OCI-LY7 (cell line): ENCODE measurements around the gene THAP10. TPM values are rescaled to one million over a fixed set of nuclear protein-coding genes. Genes with fewer than 3 reads are reported as not detected.

Experiments used
- BruUV-seq: library from RNA; stranded (reverse); fragments of 400-500 nt; replicated peaks from 2 replicates; lab custom pipeline; 2021; lab: Mats Ljungman, UMichigan
- CTCF ChIA-PET: fragments of 300-600 bp; sonication (Branson Sonifier 250); formaldehyde crosslinking; loops from one replicate; lab custom pipeline; 2022; ENCODE audit warnings: antibody characterized with exemption; ENCODE audit not compliant: unreplicated experiment; lab: Charles Lee
- POLR2A ChIA-PET: fragments of 300-600 bp; sonication (Branson Sonifier 250); formaldehyde crosslinking; loops from one replicate; lab custom pipeline; 2022; ENCODE audit warnings: antibody characterized with exemption; lab: Charles Lee
- DNase-seq: peaks from one replicate; pipeline ENCODE4 v3.0.0-alpha.2; 2015; ENCODE audit warnings: low spot score
- H2AFZ ChIP-seq: fragments of 200-600 bp; sonication (generic), shearing (Covaris generic); 2 replicates; pipeline ENCODE4 v1.6.1; 2014; ENCODE audit warnings: mild to moderate bottlenecking, antibody characterized with exemption, low read length, moderate library complexity
- H3K27ac ChIP-seq: fragments of 200-600 bp; sonication (generic); 2 replicates; pipeline ENCODE4 v1.5.1; 2014; ENCODE audit warnings: mixed run types, low read depth, mild to moderate bottlenecking, moderate library complexity, low read length, inconsistent platforms; ENCODE audit not compliant: poor library complexity, severe bottlenecking
- H3K36me3 ChIP-seq: fragments of 200-600 bp; sonication (generic); 2 replicates; pipeline ENCODE4 v1.6.1; 2014; ENCODE audit warnings: mild to moderate bottlenecking, antibody characterized with exemption, low read length, moderate library complexity, mixed read lengths; ENCODE audit not compliant: insufficient read depth
- H3K4me1 ChIP-seq: fragments of 200-600 bp; sonication (generic); 2 replicates; pipeline ENCODE4 v1.5.1; 2014; ENCODE audit warnings: mild to moderate bottlenecking, low read length; ENCODE audit not compliant: insufficient read depth, poor library complexity, severe bottlenecking
- H3K4me2 ChIP-seq: fragments of 200-600 bp; sonication (generic); 2 replicates; pipeline ENCODE4 v1.6.1; 2014; ENCODE audit warnings: mild to moderate bottlenecking, low read length
- H3K4me3 ChIP-seq: fragments of 200-600 bp; sonication (generic); 2 replicates; pipeline ENCODE4 v1.5.1; 2014; ENCODE audit warnings: mild to moderate bottlenecking, low read depth, low read length; ENCODE audit not compliant: poor library complexity, severe bottlenecking
- H3K79me2 ChIP-seq: fragments of 200-600 bp; sonication (generic); 2 replicates; pipeline ENCODE4 v1.6.1; 2016; ENCODE audit warnings: low read depth, mild to moderate bottlenecking, low read length, moderate library complexity, mixed read lengths; ENCODE audit not compliant: insufficient read depth
- H3K9me2 ChIP-seq: fragments of 200-600 bp; sonication (generic); 2 replicates; pipeline ENCODE4 v1.6.1; 2016; ENCODE audit warnings: mild to moderate bottlenecking, low read length, mixed read lengths; ENCODE audit not compliant: insufficient read depth
- H3K9me3 ChIP-seq: fragments of 200-600 bp; sonication (generic); 2 replicates; pipeline ENCODE4 v1.6.1; 2014; ENCODE audit warnings: mild to moderate bottlenecking, mixed run types, low read length, mixed read lengths
- H4K20me1 ChIP-seq: fragments of 200-600 bp; sonication (generic); 2 replicates; pipeline ENCODE4 v1.6.1; 2014; ENCODE audit warnings: mild to moderate bottlenecking, antibody characterized with exemption, low read length, moderate library complexity, mixed read lengths; ENCODE audit not compliant: insufficient read depth
- CTCF ChIP-seq: fragments of 200-600 bp; sonication (generic); conservative IDR thresholded peaks from 2 replicates; pipeline ENCODE4 v1.5.1; 2014; ENCODE audit warnings: mild to moderate bottlenecking, antibody characterized with exemption, low read length, moderate library complexity, mixed read lengths
- EZH2phosphoT487 ChIP-seq: fragments of 200-600 bp; sonication (generic); IDR thresholded peaks from 2 replicates; pipeline ENCODE4 v1.6.1; 2018; ENCODE audit warnings: low read depth, borderline replicate concordance, mild to moderate bottlenecking, mixed run types, antibody characterized with exemption, low read length, moderate library complexity, mixed read lengths
- intact Hi-C: fragments of 100-400 bp; cut with micrococcal nuclease; formaldehyde crosslinking; loops from one replicate; pipeline ENCODE4 v1.10.0; 2022; ENCODE audit not compliant: unreplicated experiment
- total RNA-seq, 2 experiments: library from RNA; depleted of rRNA in 1 of 2; stranded (reverse); fragments of >200 nt in 1 of 2; shearing (Covaris generic) in 1 of 2; gene quantifications; 2 replicates each; pipeline ENCODE4 v1.2.3, GENCODE V29; 2014 to 2022

Gene THAP10
- total RNA-seq, 2 experiments from 2014 or later, result not detected

GRCh38 chr15:70856884-70857561 lies 35.2 kb downstream of the THAP10 start:
- ChIA-PET CTCF (no interaction called here), POLR2A (no interaction called here)
- H3K27ac ChIP-seq, result no peak overlapping the region
- no TSS peak for BruUV-seq
- H3K79me2 ChIP-seq, result no peaks in the 10 kb centered on the region
- no peaks in the 10 kb centered on the region for H3K4me1 ChIP-seq
- H3K4me2 ChIP-seq, result no peak overlapping the region
- DNase-seq, result no peak
- no peak overlapping the region for H3K4me3 ChIP-seq
- no peak for TF ChIP-seq EZH2phosphoT487
- no peak for TF ChIP-seq CTCF
- no peaks in the 10 kb centered on the region for H3K9me3 ChIP-seq
- H3K36me3 ChIP-seq, result no peaks in the 10 kb centered on the region
- intact Hi-C loops, result no loop called here
- no peaks in the 10 kb centered on the region for H4K20me1 ChIP-seq
- H2AFZ ChIP-seq, result no peak overlapping the region
- no peaks in the 10 kb centered on the region for H3K9me2 ChIP-seq

DNA sequence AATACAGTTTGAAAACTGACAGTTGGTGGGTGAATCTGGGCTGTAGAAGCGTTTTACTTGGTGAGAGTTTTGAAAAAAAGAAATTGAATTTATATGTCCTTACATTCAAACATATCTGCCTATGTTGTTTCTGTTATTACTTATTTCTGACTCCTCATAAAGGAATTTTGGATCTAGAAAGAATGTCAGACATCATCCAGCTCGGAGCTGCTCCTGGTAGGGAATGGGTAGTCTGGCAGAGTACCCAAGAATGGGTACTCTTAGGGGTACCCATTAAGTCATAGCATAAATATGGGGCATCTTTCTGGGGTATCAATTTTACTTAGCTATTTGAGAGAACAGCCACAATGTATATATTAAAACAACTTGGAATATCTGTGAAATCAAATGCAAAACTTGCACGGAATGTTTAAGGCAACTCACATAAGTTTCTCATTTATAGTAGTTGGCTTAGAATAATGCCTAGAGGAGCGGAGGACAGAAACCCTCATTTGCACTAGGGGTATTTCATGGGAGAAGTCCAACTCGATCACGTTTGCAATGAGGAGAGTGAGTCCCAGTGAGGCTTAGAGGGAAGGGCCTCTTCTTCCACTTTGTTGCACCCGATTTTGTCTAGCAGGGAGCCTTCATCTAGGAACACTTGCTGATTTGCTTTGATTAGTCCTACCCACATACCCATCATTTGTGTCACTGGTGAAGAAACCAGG lies 35.9 kb downstream of the THAP10 start:
- no peaks in the 10 kb centered on the region for H3K9me2 ChIP-seq
- H3K4me2 ChIP-seq, result no peak overlapping the region
- no peaks in the 10 kb centered on the region for H3K9me3 ChIP-seq
- H4K20me1 ChIP-seq, result no peaks in the 10 kb centered on the region
- TF ChIP-seq CTCF (no peak), EZH2phosphoT487 (no peak)
- CTCF ChIA-PET, result no interaction called here
- H3K79me2 ChIP-seq, result no peaks in the 10 kb centered on the region
- H2AFZ ChIP-seq, result no peak overlapping the region
- no peak for DNase-seq
- POLR2A ChIA-PET, result no interaction called here
- H3K4me1 ChIP-seq, result no peaks in the 10 kb centered on the region
- BruUV-seq, result no TSS peak
- intact Hi-C loops, result no loop called here
- H3K27ac ChIP-seq, result no peak overlapping the region
- H3K4me3 ChIP-seq, result no peak overlapping the region
- H3K36me3 ChIP-seq, result no peaks in the 10 kb centered on the region

- no peak overlapping the region for H3K4me2 ChIP-seq
- no peak overlapping the region for H3K27ac ChIP-seq
- ChIA-PET POLR2A (no interaction called here), CTCF (no interaction called here)
- no peak for TF ChIP-seq CTCF
- no peak for TF ChIP-seq EZH2phosphoT487
- no peaks in the 10 kb centered on the region for H3K4me1 ChIP-seq
- H4K20me1 ChIP-seq, result no peaks in the 10 kb centered on the region
- no peaks in the 10 kb centered on the region for H3K9me3 ChIP-seq
- H3K9me2 ChIP-seq, result no peaks in the 10 kb centered on the region
- DNase-seq, result no peak
- no peak overlapping the region for H2AFZ ChIP-seq
- H3K79me2 ChIP-seq, result no peaks in the 10 kb centered on the region
- no peaks in the 10 kb centered on the region for H3K36me3 ChIP-seq
- intact Hi-C loops, result no loop called here
- no peak overlapping the region for H3K4me3 ChIP-seq
- no TSS peak for BruUV-seq
These were observed 36.5 kb downstream of the THAP10 start for GRCh38 chr15:70855764-70856163.
